Heart left ventricle (tissue), 13 donors: Measurements from ENCODE around the gene C4orf46.

Source experiments
- CTCF ChIP-seq, 12 donors: fragments of 200-600 bp; sonication (generic) in 4 of 12; IDR thresholded peaks; one replicate each; pipeline versions ENCODE4 v1.5.0 to v1.8.0; 2018 to 2022; ENCODE audit warnings: antibody characterized with exemption in 12 of 12, mild to moderate bottlenecking in 5 of 12
- POLR2A ChIP-seq, 2 donors: fragments of 450-650 bp; IDR thresholded peaks; one replicate each; pipeline ENCODE4 v1.6.1; 2017; ENCODE audit warnings: antibody characterized with exemption in 2 of 2, mild to moderate bottlenecking in 2 of 2, moderate library complexity in 2 of 2
- donor health status: ischemic (EF 13 %, LVEDD 7.1; RV severe dilation, severe dysfunction).
- donor health status: DM: no; HTN: yes; CAD: no.
- donor health status: DM: no; HTN: no; CAD: no.
- donor health status: ischemic (EF 25% LVEDD 6.9; RV normal size, moderate dysfunction).
- donor health status: ischemic (EF 25% LVEDD 5.7; RV mildly dilated, moderate dysfunction).
- donor health status: ischemic (EF 35%, LVEDD 5.7; RV mildly dilated, moderate dysfunction).
- donor health status: nonischemic (EF 11% LVEDD 7.7; RV severe dilation, severe dysfunction).
- donor health status: DM: yes; HTN: yes; CAD: no.
- donor health status: PGD.
- donor health status: ischemic (EF 29% LVEDD 5.4; RV normal size, mild dysfunction).
- donor health status: nonischemic (EF 23%, LVEDD 6.1; RV moderate dilation, normal function).

- TF ChIP-seq CTCF (IDR thresholded peaks at IDR 0.05): no peak
- no peak for TF ChIP-seq POLR2A (IDR thresholded peaks at IDR 0.05)
These were observed 22.5 kb downstream of the C4orf46 start for GRCh38 chr4:158649111-158649680.
